GM06990 (cell line): Measurements from ENCODE around the gene PUM1.

Experiments used
- DNase-seq: peaks from one replicate; pipeline ENCODE4 v3.0.0-alpha.2; 2011; ENCODE audit not compliant: insufficient read length; ENCODE audit errors: extremely low read depth
- H3K27me3 ChIP-seq: replicated peaks from 2 replicates; pipeline ENCODE4 v1.6.0; 2011; ENCODE audit warnings: low read length; ENCODE audit not compliant: control insufficient read depth, insufficient read depth
- H3K36me3 ChIP-seq: 2 replicates; pipeline ENCODE4 v1.5.1; 2011; ENCODE audit warnings: low read length; ENCODE audit not compliant: control insufficient read depth, insufficient read depth
- H3K4me3 ChIP-seq: replicated peaks from 2 replicates; pipeline ENCODE4 v1.5.1; 2011; ENCODE audit warnings: low read depth, mild to moderate bottlenecking, control low read depth, low read length
- TF ChIP-seq, protein P1 (sequence below): IDR thresholded peaks from 2 replicates; pipeline ENCODE4 v1.5.1; 2011; ENCODE audit warnings: low read length, control low read depth, mild to moderate bottlenecking, inconsistent platforms; ENCODE audit not compliant: insufficient read depth, poor library complexity, severe bottlenecking

PUM1 gene

DNA sequence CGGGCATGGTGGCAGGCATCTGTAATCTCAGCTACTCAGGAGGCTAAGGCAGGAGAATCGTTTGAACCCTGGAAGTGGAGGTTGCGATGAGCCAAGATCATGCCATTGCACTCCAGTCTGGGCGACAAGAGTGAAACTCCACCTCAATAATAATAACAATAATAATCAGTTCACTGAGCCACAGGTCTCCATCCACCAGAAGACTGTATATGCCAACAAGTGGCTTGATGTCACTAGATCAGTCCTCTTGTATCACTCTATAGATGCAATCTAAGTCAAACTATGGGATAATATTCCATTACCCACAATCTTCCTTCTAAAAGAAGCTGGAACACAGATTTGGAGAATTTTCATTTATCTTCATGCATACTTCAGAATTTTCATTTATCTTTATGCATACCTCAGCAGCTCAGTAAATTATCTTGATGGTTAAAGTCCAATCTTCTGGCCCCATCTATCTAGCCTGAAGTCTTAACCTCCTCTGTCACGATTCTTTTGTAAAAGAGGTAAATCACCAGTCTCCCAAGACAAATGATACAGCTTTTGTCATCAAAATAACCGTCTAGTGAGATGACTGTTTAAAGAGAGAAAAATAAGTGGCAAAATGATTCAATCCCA is 61.8 kb downstream of the PUM1 start:
- H3K36me3 ChIP-seq: peaks cover 10% of the 10 kb centered on the region

DNA sequence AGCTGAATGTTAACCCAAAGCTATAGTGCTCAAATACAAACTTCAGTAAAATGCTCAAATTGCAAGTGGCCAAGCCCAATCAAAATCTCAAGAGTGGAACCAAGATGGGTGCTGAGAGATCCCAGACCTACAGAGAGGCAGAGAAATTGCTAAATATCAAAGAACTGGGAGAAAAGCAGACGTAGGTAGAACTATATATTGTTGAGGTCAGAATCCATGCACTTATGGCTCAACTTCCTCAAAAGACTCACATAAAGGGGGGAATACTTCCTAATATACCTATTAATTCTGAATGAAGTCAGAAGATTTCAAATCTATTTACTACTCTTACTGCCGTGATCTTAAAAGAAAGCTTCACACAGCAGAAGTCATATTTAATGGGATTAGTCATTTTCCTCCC is 65.2 kb downstream of the PUM1 start:
- Histone ChIP-seq H3K36me3 (peaks cover 7% of the 10 kb centered on the region), H3K4me3 (no peak overlapping the region), H3K27me3 (no peaks in the 10 kb centered on the region)
- no peak for DNase-seq
- TF ChIP-seq, protein P1, sequence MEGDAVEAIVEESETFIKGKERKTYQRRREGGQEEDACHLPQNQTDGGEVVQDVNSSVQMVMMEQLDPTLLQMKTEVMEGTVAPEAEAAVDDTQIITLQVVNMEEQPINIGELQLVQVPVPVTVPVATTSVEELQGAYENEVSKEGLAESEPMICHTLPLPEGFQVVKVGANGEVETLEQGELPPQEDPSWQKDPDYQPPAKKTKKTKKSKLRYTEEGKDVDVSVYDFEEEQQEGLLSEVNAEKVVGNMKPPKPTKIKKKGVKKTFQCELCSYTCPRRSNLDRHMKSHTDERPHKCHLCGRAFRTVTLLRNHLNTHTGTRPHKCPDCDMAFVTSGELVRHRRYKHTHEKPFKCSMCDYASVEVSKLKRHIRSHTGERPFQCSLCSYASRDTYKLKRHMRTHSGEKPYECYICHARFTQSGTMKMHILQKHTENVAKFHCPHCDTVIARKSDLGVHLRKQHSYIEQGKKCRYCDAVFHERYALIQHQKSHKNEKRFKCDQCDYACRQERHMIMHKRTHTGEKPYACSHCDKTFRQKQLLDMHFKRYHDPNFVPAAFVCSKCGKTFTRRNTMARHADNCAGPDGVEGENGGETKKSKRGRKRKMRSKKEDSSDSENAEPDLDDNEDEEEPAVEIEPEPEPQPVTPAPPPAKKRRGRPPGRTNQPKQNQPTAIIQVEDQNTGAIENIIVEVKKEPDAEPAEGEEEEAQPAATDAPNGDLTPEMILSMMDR: no peak

More for the DNA sequence above, 61.8 kb downstream of the PUM1 start:
- TF ChIP-seq, protein P1: no peak
- no peak for DNase-seq
- Histone ChIP-seq H3K27me3 (no peaks in the 10 kb centered on the region), H3K4me3 (no peak overlapping the region)

DNA sequence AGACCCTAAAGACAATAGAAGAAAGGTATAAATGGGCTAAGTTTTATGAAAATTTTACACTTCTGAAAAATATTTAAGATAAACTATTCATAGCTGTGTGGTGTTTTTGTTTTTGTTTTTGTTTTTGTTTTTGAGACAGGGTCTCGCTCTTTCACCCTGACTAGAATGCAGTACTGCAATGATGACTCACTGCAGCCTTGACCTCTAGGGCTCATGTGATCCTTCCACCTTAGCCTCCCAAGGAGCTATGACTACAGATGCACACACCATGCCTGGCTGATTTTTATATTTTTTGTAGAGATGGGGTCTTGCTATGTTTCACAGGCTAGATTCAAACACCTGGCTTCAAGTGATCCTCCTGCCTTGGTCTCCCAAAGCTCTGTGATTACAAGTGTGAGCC is 66.6 kb downstream of the PUM1 start:
- no peak for DNase-seq
- Histone ChIP-seq H3K4me3 (no peak overlapping the region), H3K36me3 (peaks cover 5% of the 10 kb centered on the region), H3K27me3 (no peaks in the 10 kb centered on the region)
- TF ChIP-seq, protein P1: no peak

DNA sequence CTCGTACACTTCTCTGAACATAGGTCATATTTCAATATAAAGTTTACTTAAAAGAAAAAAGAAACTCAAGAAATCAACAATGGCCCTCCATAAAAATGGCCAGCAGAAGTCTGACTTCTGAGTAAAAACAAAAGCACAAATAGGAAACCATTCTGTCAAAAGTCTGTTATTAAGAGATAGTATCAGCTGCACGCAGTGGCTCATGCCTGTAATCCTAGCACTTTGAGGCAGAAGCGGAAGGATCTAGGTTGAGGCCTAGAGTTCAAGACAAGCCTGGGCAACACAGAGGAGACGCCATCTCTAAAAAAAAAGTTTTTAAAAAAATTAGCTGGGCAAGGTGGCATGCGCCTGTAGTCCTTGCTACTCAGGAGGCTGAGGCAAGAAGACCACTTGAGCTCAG is 67.3 kb downstream of the PUM1 start:
- no peak for DNase-seq
- TF ChIP-seq, protein P1: no peak
- H3K4me3 ChIP-seq: no peak overlapping the region
- peaks cover 5% of the 10 kb centered on the region for H3K36me3 ChIP-seq
- H3K27me3 ChIP-seq: no peaks in the 10 kb centered on the region

DNA sequence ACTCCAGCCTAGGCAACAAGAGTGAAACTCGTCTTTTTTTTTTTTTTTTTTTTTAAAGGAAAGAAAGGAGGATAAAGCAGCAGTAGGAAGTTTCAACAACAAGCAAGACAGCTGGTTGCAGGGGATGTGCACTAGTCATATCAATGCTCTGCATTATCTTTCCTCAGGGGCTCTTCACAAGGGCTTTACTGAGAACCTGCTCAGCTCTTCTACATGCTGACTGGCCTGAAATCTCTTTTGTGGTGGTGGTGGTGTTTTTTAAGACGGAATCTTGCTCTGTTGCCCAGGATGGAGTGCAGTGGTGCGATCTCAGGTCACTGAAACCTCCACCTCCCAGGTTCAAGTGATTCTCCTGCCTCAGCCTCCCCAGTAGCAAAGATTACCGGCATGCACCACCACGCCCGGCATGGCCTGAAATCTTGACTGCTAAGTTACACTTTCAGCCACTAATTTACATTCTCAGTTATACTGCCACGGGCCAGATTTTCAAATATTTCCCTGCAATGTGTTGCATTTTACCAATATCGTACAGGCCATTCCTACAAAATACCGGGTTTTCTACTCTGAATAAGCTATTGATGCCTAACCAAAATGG is 68.0 kb downstream of the PUM1 start:
- TF ChIP-seq, protein P1: no peak
- DNase-seq: no peak
- peaks cover 5% of the 10 kb centered on the region for H3K36me3 ChIP-seq
- no peak overlapping the region for H3K4me3 ChIP-seq
- H3K27me3 ChIP-seq: no peaks in the 10 kb centered on the region
